BE2C (cell line): ENCODE measurements around the gene UNC5B.
A peak's percentile ranks its signal among the peaks of the same experiment; 100 is the strongest.

Source experiments
- DNase-seq: peaks from one replicate; pipeline ENCODE4 v3.0.0-alpha.2; 2020
- H3K27me3 ChIP-seq: fragments of 250-450 bp; sonication (Bioruptor Pico); 2 replicates; pipeline ENCODE4 v1.5.1; 2020; ENCODE audit warnings: mild to moderate bottlenecking
- H3K36me3 ChIP-seq: fragments of 250-450 bp; sonication (Bioruptor Pico); 2 replicates; pipeline ENCODE4 v1.5.1; 2020; ENCODE audit warnings: mild to moderate bottlenecking
- H3K4me1 ChIP-seq: fragments of 250-450 bp; sonication (Bioruptor Pico); 2 replicates; pipeline ENCODE4 v1.5.1; 2020
- H3K4me3 ChIP-seq: 2 replicates; pipeline ENCODE4 v1.5.1; 2011; ENCODE audit warnings: low read depth, low read length
- H3K9me3 ChIP-seq: fragments of 250-450 bp; sonication (Bioruptor Pico); 2 replicates; pipeline ENCODE4 v1.5.1; 2020
- TF ChIP-seq, protein P1 (sequence below): IDR thresholded peaks from 2 replicates; pipeline ENCODE4 v1.5.1; 2012; ENCODE audit warnings: mild to moderate bottlenecking, low read depth, low read length

Gene UNC5B

DNA sequence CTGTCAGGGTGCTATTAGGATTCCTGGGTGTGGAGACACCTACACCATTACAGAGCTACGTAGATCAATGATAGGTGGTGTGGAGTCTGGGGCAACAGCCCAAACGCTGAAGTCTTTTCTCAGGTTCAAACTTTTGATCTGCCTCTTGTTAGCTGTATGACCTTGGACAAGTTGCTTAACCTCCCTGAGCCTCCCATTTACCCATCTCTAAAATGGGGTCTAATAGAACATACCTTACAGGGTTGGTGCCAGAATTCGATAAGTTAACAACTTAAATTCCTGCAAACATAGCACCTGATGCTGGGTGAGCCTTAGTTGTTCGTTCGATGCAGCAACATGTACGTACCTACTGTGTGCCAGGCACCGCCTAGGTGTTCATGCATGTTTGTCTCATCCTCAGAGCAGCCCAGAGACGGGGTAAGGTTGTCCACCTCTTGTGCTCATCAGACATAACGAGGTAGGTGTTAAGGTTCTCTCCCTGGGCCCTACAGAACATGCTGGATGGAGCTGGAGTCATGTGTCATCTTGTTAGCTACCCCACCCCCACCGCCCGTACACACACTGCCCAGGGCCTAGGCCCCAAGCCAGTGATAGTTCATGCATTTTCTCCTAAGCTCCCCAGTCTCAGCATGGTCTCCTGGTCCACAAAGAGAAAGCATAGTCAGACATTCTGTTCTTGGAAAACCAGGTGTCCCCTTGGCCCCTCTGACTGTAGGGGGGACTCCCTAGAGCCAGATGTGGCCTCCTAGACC is 65.7 kb downstream of the UNC5B start:
- peak overlapping the region; percentile 18 for H3K4me3 ChIP-seq
- H3K36me3 ChIP-seq, result peaks cover 58% of the 10 kb centered on the region
- H3K9me3 ChIP-seq, result no peaks in the 10 kb centered on the region
- TF ChIP-seq, protein P1, sequence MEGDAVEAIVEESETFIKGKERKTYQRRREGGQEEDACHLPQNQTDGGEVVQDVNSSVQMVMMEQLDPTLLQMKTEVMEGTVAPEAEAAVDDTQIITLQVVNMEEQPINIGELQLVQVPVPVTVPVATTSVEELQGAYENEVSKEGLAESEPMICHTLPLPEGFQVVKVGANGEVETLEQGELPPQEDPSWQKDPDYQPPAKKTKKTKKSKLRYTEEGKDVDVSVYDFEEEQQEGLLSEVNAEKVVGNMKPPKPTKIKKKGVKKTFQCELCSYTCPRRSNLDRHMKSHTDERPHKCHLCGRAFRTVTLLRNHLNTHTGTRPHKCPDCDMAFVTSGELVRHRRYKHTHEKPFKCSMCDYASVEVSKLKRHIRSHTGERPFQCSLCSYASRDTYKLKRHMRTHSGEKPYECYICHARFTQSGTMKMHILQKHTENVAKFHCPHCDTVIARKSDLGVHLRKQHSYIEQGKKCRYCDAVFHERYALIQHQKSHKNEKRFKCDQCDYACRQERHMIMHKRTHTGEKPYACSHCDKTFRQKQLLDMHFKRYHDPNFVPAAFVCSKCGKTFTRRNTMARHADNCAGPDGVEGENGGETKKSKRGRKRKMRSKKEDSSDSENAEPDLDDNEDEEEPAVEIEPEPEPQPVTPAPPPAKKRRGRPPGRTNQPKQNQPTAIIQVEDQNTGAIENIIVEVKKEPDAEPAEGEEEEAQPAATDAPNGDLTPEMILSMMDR, result no peak
- no peaks in the 10 kb centered on the region for H3K27me3 ChIP-seq
- peaks cover 50% of the 10 kb centered on the region for H3K4me1 ChIP-seq
- DNase-seq, result no peak

DNA sequence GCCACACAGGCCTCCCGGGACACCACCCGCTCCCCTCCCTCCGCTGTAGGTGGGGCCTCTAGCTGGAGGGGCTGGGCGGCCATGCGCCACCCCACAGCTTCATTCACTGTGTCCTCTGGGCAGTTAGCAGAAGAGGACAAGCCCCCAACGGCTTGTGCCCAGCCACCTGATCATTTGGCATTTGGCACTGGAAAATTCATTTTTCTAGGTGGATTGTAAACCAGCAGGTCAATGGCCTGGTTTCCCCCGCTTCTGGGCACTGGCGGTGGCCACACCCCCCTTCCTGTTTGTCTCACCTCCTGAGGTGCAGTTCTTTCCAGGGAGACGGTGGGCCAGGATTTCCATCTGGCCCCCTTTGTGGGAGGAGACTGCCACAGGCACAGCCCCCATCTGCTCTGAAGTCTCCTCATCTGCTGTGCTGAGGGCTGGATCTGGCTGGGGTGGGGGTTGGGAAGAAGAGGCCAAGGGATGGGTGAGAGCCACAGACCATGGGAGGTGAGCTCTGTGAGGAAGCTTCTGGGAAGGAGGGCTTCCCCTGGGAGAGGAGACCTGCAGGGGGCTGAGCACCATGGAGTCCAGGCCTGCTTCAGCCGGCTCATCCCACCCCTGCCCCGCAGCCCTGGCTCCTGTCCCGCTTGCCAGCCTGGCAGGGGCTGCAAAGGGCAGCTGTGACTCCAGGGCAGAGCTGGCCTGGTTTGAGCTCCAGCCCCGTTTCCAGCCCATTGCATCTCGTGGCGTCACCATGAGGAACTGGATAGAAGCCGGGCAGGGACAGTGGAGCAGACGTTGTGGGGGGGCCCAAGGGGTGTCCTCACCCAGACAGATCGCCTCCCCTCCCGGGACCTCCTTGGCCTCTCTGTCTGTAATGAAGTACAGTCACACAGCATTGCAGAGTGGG is 66.6 kb downstream of the UNC5B start:
- Histone ChIP-seq H3K27me3 (no peaks in the 10 kb centered on the region), H3K9me3 (no peaks in the 10 kb centered on the region), H3K4me1 (peaks cover 43% of the 10 kb centered on the region), H3K4me3 (peak overlapping the region; percentile 18), H3K36me3 (peaks cover 59% of the 10 kb centered on the region)
- DNase-seq, result peak; percentile 91
- TF ChIP-seq, protein P1, result no peak

DNA sequence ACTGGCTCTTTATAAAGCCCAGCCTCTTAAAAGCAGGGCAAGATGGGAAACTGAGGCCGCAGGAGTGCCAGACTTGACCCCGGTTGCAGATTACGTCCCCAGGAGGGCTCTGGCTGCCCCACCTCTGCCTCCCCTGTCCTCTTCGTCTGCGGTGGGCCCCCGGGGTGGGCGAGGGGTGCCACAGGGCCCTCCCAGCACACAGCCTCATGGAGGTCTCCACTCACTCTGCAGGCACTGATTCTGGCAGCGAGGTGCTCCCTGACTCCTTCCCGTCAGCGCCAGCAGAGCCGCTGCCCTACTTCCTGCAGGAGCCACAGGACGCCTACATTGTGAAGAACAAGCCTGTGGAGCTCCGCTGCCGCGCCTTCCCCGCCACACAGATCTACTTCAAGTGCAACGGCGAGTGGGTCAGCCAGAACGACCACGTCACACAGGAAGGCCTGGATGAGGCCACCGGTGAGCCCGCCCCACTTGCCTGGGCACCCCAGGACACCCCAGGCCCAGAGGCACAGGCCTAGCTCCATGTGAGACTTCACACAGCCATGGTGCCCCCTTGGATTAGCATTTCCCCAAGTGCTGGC is 67.3 kb downstream of the UNC5B start:
- TF ChIP-seq, protein P1, result no peak
- H3K4me1 ChIP-seq, result peaks cover 43% of the 10 kb centered on the region
- H3K27me3 ChIP-seq, result no peaks in the 10 kb centered on the region
- no peak overlapping the region for H3K4me3 ChIP-seq
- no peak for DNase-seq
- no peaks in the 10 kb centered on the region for H3K9me3 ChIP-seq
- peaks cover 66% of the 10 kb centered on the region for H3K36me3 ChIP-seq

DNA sequence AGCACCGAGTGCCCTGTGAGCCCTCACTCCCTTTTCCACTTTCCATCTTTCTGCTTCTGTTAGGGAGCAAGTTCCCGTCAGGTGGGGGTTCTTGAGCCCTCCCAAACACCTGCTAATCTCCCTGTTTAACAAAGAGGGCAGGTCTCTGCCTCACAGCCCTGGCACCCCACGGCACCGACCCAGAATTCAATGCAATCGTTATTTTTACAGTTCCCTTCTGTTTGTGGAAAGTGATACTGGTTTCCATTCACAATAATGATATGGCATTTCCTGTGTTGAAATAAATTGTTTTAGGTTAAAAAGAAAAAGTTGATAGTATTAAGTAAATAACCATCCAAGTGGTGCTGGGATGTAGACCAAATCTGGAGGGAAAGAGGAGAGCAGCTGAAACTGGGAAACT is 67.8 kb downstream of the UNC5B start:
- no peaks in the 10 kb centered on the region for H3K27me3 ChIP-seq
- TF ChIP-seq, protein P1, result no peak
- H3K36me3 ChIP-seq, result peaks cover 67% of the 10 kb centered on the region
- peaks cover 40% of the 10 kb centered on the region for H3K4me1 ChIP-seq
- no peaks in the 10 kb centered on the region for H3K9me3 ChIP-seq
- H3K4me3 ChIP-seq, result no peak overlapping the region
- no peak for DNase-seq

DNA sequence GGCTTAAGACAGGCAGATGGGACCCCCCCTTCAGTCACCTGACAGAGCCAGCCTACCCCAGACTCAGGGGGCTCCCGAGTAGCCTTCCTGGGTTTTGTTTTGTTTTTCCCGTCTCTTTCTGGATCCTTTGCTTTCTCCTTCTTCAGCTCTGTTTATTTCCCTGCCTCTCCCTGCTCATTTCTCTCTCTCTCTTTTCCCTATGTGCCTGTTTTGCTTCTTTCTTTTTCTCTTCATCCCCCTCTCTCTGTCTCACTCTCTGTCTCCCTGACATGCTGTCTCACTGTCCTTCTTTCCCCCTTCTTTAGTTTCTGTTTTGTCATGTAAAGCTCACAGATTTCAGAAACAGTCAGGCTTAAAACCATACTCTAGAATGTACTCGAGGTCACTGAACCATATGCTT is 68.5 kb downstream of the UNC5B start:
- Histone ChIP-seq H3K27me3 (no peaks in the 10 kb centered on the region), H3K4me1 (peaks cover 40% of the 10 kb centered on the region), H3K36me3 (peaks cover 73% of the 10 kb centered on the region), H3K9me3 (no peaks in the 10 kb centered on the region), H3K4me3 (no peak overlapping the region)
- no peak for DNase-seq
- TF ChIP-seq, protein P1, result no peak
